Measurements from ENCODE around the gene ZBTB2. TPM values are rescaled to one million over a fixed set of nuclear protein-coding genes. Genes with fewer than 3 reads are reported as not detected.
A peak's percentile ranks its signal among the peaks of the same experiment; 100 is the strongest.
"Not testable (repeated sequence)": the region's sequence is repeated elsewhere in the genome, so short reads cannot be mapped to it uniquely, and the experiment has no call there.

ZBTB2 gene

GRCh38 chr6:151323791-151324487, 67.4 kb downstream of the ZBTB2 start:
- H3K9ac ChIP-seq (ENCODE audit: low read depth, low read length), result peak overlapping the region; percentile 92

DNA sequence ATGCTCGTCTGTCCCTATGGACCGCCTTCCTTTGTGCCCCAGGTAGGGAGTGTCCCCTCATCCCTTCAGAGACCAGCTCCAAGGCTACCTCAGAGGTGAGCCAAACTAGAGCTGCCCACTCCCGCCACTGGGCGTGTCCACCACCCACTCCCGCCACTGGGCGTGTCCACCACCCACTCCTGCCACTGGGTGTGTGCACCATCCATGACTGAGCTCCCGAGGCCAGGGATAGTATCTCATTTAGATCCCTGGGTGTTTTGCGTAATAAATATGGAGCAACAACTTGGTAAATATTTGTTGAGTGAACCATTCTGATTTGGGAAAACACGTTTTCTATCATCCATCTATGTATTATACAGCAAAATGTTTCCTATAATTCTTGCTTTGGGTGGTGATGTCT, 68.8 kb downstream of the ZBTB2 start:
- peaks cover 26% of the 10 kb centered on the region for H3K4me1 ChIP-seq (ENCODE audit: control insufficient read depth, insufficient read depth, low read length)
- peaks cover 3% of the 10 kb centered on the region for H3K36me3 ChIP-seq (ENCODE audit: insufficient read depth, low read length)
- H3K4me2 ChIP-seq (ENCODE audit: low read length), result no peak overlapping the region
- no peaks in the 10 kb centered on the region for H3K9me3 ChIP-seq (replicated peaks; ENCODE audit: low read length)
- no peak overlapping the region for H3K9ac ChIP-seq (ENCODE audit: low read depth, low read length)
- no peaks in the 10 kb centered on the region for H3K27me3 ChIP-seq (ENCODE audit: control insufficient read depth, insufficient read depth, low read length)
- H3K4me3 ChIP-seq (ENCODE audit: low read length), result no peak overlapping the region

More at GRCh38 chr6:151323791-151324487, 67.4 kb downstream of the ZBTB2 start:
- Histone ChIP-seq H3K27me3 (ENCODE audit: control insufficient read depth, insufficient read depth, low read length) (no peaks in the 10 kb centered on the region), H3K4me1 (ENCODE audit: control insufficient read depth, insufficient read depth, low read length) (peaks cover 18% of the 10 kb centered on the region), H3K9me3 (replicated peaks; ENCODE audit: low read length) (no peaks in the 10 kb centered on the region), H3K4me2 (ENCODE audit: low read length) (peak overlapping the region; percentile 92), H3K4me3 (ENCODE audit: low read length) (no peak overlapping the region), H3K36me3 (ENCODE audit: insufficient read depth, low read length) (peaks cover 4% of the 10 kb centered on the region)

DNA sequence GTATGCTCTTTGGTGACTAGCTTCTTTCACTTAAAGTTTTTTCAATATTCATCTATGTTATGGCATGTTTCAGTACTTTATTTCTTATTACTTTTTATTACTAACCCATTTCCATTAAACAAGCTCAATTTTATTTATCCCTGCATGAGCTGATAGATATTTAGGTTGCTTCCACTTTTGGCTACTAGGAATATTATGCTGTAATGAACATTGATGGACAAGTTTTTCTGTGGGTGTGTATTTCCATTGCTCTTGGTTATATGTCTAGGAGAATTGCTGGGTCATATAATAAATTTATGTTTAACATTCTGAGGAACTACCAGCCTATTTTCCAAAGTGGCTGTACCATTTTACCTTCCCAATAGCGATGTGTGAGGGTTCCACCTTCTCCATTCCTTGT, 69.9 kb downstream of the ZBTB2 start:
- H3K4me2 ChIP-seq (ENCODE audit: low read length), result no peak overlapping the region
- H3K27me3 ChIP-seq (ENCODE audit: control insufficient read depth, insufficient read depth, low read length), result no peaks in the 10 kb centered on the region
- H3K9me3 ChIP-seq (replicated peaks; ENCODE audit: low read length), result no peaks in the 10 kb centered on the region
- H3K36me3 ChIP-seq (ENCODE audit: insufficient read depth, low read length), result peaks cover 2% of the 10 kb centered on the region
- no peak overlapping the region for H3K4me3 ChIP-seq (ENCODE audit: low read length)
- H3K4me1 ChIP-seq (ENCODE audit: control insufficient read depth, insufficient read depth, low read length), result peaks cover 33% of the 10 kb centered on the region
- H3K9ac ChIP-seq (ENCODE audit: low read depth, low read length), result no peak overlapping the region

GRCh38 chr6:151320140-151320539, 71.2 kb downstream of the ZBTB2 start:
- H3K4me3 ChIP-seq (ENCODE audit: low read length), result no peak overlapping the region
- no peak overlapping the region for H3K4me2 ChIP-seq (ENCODE audit: low read length)
- no peak overlapping the region for H3K9ac ChIP-seq (ENCODE audit: low read depth, low read length)
- H3K4me1 ChIP-seq (ENCODE audit: control insufficient read depth, insufficient read depth, low read length), result peaks cover 31% of the 10 kb centered on the region
- H3K27me3 ChIP-seq (ENCODE audit: control insufficient read depth, insufficient read depth, low read length), result no peaks in the 10 kb centered on the region
- peaks cover 2% of the 10 kb centered on the region for H3K36me3 ChIP-seq (ENCODE audit: insufficient read depth, low read length)
- H3K9me3 ChIP-seq (replicated peaks; ENCODE audit: low read length), result no peaks in the 10 kb centered on the region

DNA sequence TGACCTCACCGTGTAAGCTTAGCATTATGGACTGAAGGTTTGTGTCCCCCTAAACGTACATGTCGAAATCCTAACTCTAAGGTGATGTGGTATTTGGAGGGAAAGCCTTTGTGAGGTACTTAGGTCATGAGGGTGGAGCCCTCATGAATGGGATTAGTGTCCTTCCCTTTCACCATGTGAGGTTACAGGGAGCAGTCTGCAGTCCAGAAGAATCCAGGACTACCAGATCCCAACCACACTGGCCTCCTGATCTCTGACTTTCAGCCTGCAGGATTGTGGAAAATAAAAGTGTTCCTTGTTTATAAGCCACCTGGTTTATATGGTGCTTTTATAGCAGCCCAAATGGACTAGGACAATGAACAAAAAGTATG, 73.4 kb downstream of the ZBTB2 start:
- Histone ChIP-seq H3K9me3 (replicated peaks; ENCODE audit: low read length) (no peaks in the 10 kb centered on the region), H3K4me2 (ENCODE audit: low read length) (peak overlapping the region; percentile 35), H3K4me1 (ENCODE audit: control insufficient read depth, insufficient read depth, low read length) (peaks cover 14% of the 10 kb centered on the region), H3K27me3 (ENCODE audit: control insufficient read depth, insufficient read depth, low read length) (no peaks in the 10 kb centered on the region), H3K36me3 (ENCODE audit: insufficient read depth, low read length) (no peaks in the 10 kb centered on the region), H3K4me3 (ENCODE audit: low read length) (no peak overlapping the region), H3K9ac (ENCODE audit: low read depth, low read length) (peak overlapping the region; percentile 14)

DNA sequence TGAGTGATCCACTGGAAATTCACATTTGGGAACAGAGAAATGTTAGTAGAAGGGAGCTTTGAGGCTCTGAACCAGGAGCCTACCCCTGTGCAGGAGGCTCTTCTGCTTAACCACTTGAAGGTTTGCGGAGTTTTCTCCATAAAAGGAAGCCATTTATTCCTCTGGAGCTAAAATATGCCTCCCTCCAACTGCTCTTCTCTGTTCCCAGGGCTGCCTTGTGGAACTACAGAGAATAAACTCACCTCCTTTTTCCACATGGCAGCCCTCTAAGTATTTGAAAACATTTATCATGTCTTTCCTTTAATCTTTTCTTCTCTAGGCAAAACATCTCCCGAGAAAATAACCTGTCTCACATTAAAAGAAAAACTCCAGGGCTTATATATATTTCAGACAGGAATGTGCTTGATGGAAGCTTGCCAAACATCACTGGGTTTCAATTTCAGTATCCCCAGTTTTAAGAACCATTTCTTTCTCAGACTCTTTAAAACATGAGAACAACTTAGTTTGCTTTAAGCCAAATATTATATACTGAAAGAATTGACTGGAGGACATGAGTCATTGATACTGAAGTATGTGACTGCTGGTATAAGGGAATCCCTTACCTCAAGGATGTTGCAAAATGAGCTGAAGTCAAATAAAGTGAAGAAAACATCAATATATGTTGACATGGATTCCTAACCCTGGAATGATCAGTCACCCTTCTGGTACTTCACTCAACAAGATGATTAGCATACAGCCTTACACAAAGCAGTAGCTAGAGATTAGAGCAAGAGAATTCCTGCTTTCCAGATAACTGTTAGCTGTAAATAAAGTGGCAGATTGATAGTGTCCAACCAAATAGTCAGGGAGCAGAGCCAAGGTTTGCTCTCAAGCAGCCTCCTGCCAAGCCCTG, 74.0 kb downstream of the ZBTB2 start:
- H3K4me3 ChIP-seq (ENCODE audit: low read length), result no peak overlapping the region
- no peaks in the 10 kb centered on the region for H3K36me3 ChIP-seq (ENCODE audit: insufficient read depth, low read length)
- H3K4me1 ChIP-seq (ENCODE audit: control insufficient read depth, insufficient read depth, low read length), result peaks cover 14% of the 10 kb centered on the region
- H3K9me3 ChIP-seq (replicated peaks; ENCODE audit: low read length), result no peaks in the 10 kb centered on the region
- H3K4me2 ChIP-seq (ENCODE audit: low read length), result peak overlapping the region; percentile 35
- no peaks in the 10 kb centered on the region for H3K27me3 ChIP-seq (ENCODE audit: control insufficient read depth, insufficient read depth, low read length)
- peak overlapping the region; percentile 53 for H3K9ac ChIP-seq (ENCODE audit: low read depth, low read length)

DNA sequence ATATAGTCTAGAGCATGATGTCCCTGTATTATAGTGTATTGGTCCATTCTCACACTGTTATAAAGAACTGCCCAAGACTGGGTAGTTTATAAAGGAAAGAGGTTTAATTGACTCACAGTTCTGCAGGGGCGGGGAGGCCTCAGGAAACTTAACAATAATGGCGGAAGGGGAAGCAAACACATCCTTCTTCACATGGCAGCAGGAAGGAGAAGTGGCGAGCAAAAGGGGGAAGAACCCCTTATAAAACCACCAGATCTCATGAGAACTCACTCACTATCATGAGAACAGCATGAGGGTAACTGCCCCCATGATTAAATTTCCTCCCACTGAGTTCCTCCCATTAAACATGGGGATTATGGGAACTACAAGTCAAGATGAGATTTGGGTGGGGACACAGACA, 75.7 kb downstream of the ZBTB2 start:
- not testable (repeated sequence) for H3K9me3 ChIP-seq (replicated peaks; ENCODE audit: low read length); H3K9ac ChIP-seq (ENCODE audit: low read depth, low read length); H3K27me3 ChIP-seq (ENCODE audit: control insufficient read depth, insufficient read depth, low read length); H3K4me2 ChIP-seq (ENCODE audit: low read length); H3K4me3 ChIP-seq (ENCODE audit: low read length)
- Histone ChIP-seq H3K4me1 (ENCODE audit: control insufficient read depth, insufficient read depth, low read length) (peaks cover 14% of the 10 kb centered on the region), H3K36me3 (ENCODE audit: insufficient read depth, low read length) (peaks cover 12% of the 10 kb centered on the region)

Small RNA genes within 50 kb of the gene (small RNA-seq; reads per million reads assigned to genes)
- gene RF00019, result not detected
